IMR-90 (cell line): ENCODE results near the gene MET. TPM values are rescaled to one million over a fixed set of nuclear protein-coding genes. Genes with fewer than 3 reads are reported as not detected.
A peak's percentile ranks its signal among the peaks of the same experiment; 100 is the strongest.

Experiments
- ATAC-seq: fragments of 200-7000 bp; cut with Tn5 transposase; 2 replicates; pipeline ENCODE4 v1.9.1; 2020; ENCODE audit warnings: low read depth, mild to moderate bottlenecking, moderate library complexity
- BruUV-seq: library from RNA; stranded (reverse); fragments of 400-500 nt; replicated peaks from 2 replicates; lab custom pipeline; 2021; lab: Mats Ljungman, UMichigan
- CTCF ChIA-PET: fragments of 300-600 bp; formaldehyde crosslinking; extraction: SDS; loops from one replicate; lab custom pipeline; 2021; ENCODE audit warnings: antibody characterized with exemption; lab: Yijun Ruan, JAX
- POLR2A ChIA-PET: fragments of 300-600 bp; sonication (Branson Sonifier 250); formaldehyde crosslinking; loops from one replicate; lab custom pipeline; 2022; ENCODE audit warnings: antibody characterized with exemption; ENCODE audit not compliant: unreplicated experiment; lab: Charles Lee
- DNase-seq: peaks from one replicate; pipeline ENCODE4 v3.0.0; 2013
- H2AFZ ChIP-seq: replicated peaks from 2 replicates; pipeline ENCODE3; 2013; ENCODE audit warnings: low read length, mild to moderate bottlenecking; ENCODE audit not compliant: poor library complexity
- H2AK5ac ChIP-seq: 2 replicates; pipeline ENCODE4 v1.6.1; 2013; ENCODE audit warnings: low read depth, low read length, inconsistent platforms
- H2AK9ac ChIP-seq: replicated peaks from 2 replicates; pipeline ENCODE3; 2013; ENCODE audit warnings: mild to moderate bottlenecking, low read depth, low read length, moderate library complexity; ENCODE audit not compliant: poor library complexity
- H2BK120ac ChIP-seq: 2 replicates; pipeline ENCODE4 v1.6.1; 2013; ENCODE audit warnings: low read depth, low read length, inconsistent platforms
- H2BK15ac ChIP-seq: 3 replicates; pipeline ENCODE4 v1.6.1; 2013; ENCODE audit warnings: low read depth, low read length, inconsistent platforms
- H2BK20ac ChIP-seq: 2 replicates; pipeline ENCODE4 v1.6.1; 2013; ENCODE audit warnings: low read depth, mild to moderate bottlenecking, inconsistent platforms, low read length, moderate library complexity
- H2BK5ac ChIP-seq: 2 replicates; pipeline ENCODE4 v1.6.1; 2013; ENCODE audit warnings: mild to moderate bottlenecking, low read depth, low read length, inconsistent platforms; ENCODE audit not compliant: poor library complexity, severe bottlenecking
- H3K14ac ChIP-seq: replicated peaks from 2 replicates; pipeline ENCODE4 v1.6.1; 2013; ENCODE audit warnings: low read depth, low read length, inconsistent platforms
- H3K18ac ChIP-seq: 2 replicates; pipeline ENCODE4 v1.6.1; 2013; ENCODE audit warnings: low read depth, low read length, control low read depth
- H3K23ac ChIP-seq: 2 replicates; pipeline ENCODE4 v1.6.1; 2013; ENCODE audit warnings: low read depth, low read length, inconsistent platforms
- H3K27ac ChIP-seq: 2 replicates; pipeline ENCODE4 v1.5.1; 2013; ENCODE audit warnings: mild to moderate bottlenecking, control low read depth, low read length; ENCODE audit not compliant: insufficient read depth
- H3K27me3 ChIP-seq: 2 replicates; pipeline ENCODE4 v1.6.1; 2013; ENCODE audit warnings: low read length; ENCODE audit not compliant: control insufficient read depth, insufficient read depth
- H3K36me3 ChIP-seq: 2 replicates; pipeline ENCODE4 v1.6.1; 2013; ENCODE audit warnings: low read length, mixed read lengths; ENCODE audit not compliant: control insufficient read depth, insufficient read depth
- H3K4ac ChIP-seq: 2 replicates; pipeline ENCODE4 v1.6.1; 2013; ENCODE audit warnings: low read depth, low read length, inconsistent platforms
- H3K4me1 ChIP-seq: 2 replicates; pipeline ENCODE4 v1.6.1; 2013; ENCODE audit warnings: low read length, mixed read lengths; ENCODE audit not compliant: control insufficient read depth, insufficient read depth
- H3K4me2 ChIP-seq: 2 replicates; pipeline ENCODE4 v1.6.1; 2013; ENCODE audit warnings: low read depth, mild to moderate bottlenecking, control low read depth, low read length, moderate library complexity
- H3K4me3 ChIP-seq: 2 replicates; pipeline ENCODE4 v1.5.1; 2013; ENCODE audit warnings: low read depth, mild to moderate bottlenecking, control low read depth, low read length, moderate library complexity; ENCODE audit not compliant: insufficient read depth
- H3K56ac ChIP-seq: 2 replicates; pipeline ENCODE4 v1.6.1; 2013; ENCODE audit warnings: low read length, inconsistent platforms; ENCODE audit not compliant: insufficient read depth; ENCODE audit errors: extremely low read depth
- H3K79me1 ChIP-seq, 2 experiments: 2 replicates each; pipeline ENCODE4 v1.6.1; 2013; ENCODE audit warnings: low read length in 2 of 2, inconsistent platforms in 1 of 2, low read depth in 1 of 2
- H3K9ac ChIP-seq: 2 replicates; pipeline ENCODE4 v1.6.1; 2013; ENCODE audit warnings: low read depth, low read length, control low read depth
- H3K9me1 ChIP-seq: 2 replicates; pipeline ENCODE4 v1.6.1; 2013; ENCODE audit warnings: low read length, inconsistent platforms; ENCODE audit not compliant: insufficient read depth
- H3K9me3 ChIP-seq: 2 replicates; pipeline ENCODE4 v1.6.1; 2013; ENCODE audit warnings: low read length; ENCODE audit not compliant: control insufficient read depth, insufficient read depth
- H4K20me1 ChIP-seq: 2 replicates; pipeline ENCODE4 v1.6.1; 2013; ENCODE audit warnings: low read length, inconsistent platforms; ENCODE audit not compliant: insufficient read depth
- H4K5ac ChIP-seq: 2 replicates; pipeline ENCODE4 v1.6.1; 2013; ENCODE audit warnings: mild to moderate bottlenecking, low read depth, low read length, control low read depth
- H4K8ac ChIP-seq, 2 experiments: 2 replicates each; pipeline ENCODE4 v1.6.1; 2013; ENCODE audit warnings: low read depth in 2 of 2, low read length in 2 of 2, control low read depth in 1 of 2, inconsistent platforms in 1 of 2
- H4K91ac ChIP-seq: 2 replicates; pipeline ENCODE4 v1.6.1; 2013; ENCODE audit warnings: low read depth, low read length, inconsistent platforms; ENCODE audit not compliant: insufficient read depth
- CEBPB ChIP-seq: IDR thresholded peaks from 2 replicates; pipeline ENCODE4 v1.6.1; 2012; ENCODE audit warnings: low read depth, low read length, improper control_type of control experiment
- CTCF ChIP-seq: conservative IDR thresholded peaks from 2 replicates; pipeline ENCODE4 v1.5.1; 2012; ENCODE audit warnings: mild to moderate bottlenecking, low read depth, low read length, improper control_type of control experiment
- dilution Hi-C: fragments of 300-500 bp; cut with HindIII; formaldehyde crosslinking; loops from one replicate; pipeline ENCODE4 v1.14.3; 2018; ENCODE audit warnings: low sequenced_read_pairs; ENCODE audit not compliant: unreplicated experiment
- in situ Hi-C: fragments of 300-500 bp; cut with MboI; formaldehyde crosslinking; loops from 3 replicates; pipeline ENCODE4 v1.14.3; 2019; ENCODE audit warnings: low sequenced_read_pairs, inconsistent platforms, mixed read lengths
- intact Hi-C: fragments of 100-400 bp; cut with micrococcal nuclease; formaldehyde crosslinking; loops from 2 replicates; pipeline ENCODE4 v1.10.0; 2022
- polyA plus RNA-seq, 3 experiments: library from polyadenylated mRNA; depleted of rRNA; stranded (reverse); fragments of >200 nt; gene quantifications; 2 replicates each; pipeline ENCODE4 v1.2.3, GENCODE V29; 2012; ENCODE audit warnings: low replicate concordance in 1 of 3
- total RNA-seq: library from RNA; depleted of rRNA; stranded (reverse); fragments of >200 nt; gene quantifications from 2 replicates; pipeline ENCODE4 v1.2.3, GENCODE V29; 2012
- TF ChIP-seq, protein P1 (sequence below): fragments of 150-350 bp; IDR thresholded peaks from 2 replicates; pipeline ENCODE4 v1.6.1; 2017; ENCODE audit warnings: mild to moderate bottlenecking, antibody characterized with exemption, low read length, low read depth

Gene MET
- total and polyA plus RNA-seq, 2 of the 4 experiments (the other 2 are of a cell fraction), result 15.0 to 84.6 TPM

- Histone ChIP-seq H2BK20ac (no peak overlapping the region), H2AFZ (no peak overlapping the region), H3K9me1 (peaks cover 9% of the 10 kb centered on the region), H2BK5ac (no peak overlapping the region), H2AK9ac (no peak overlapping the region), H3K4me1 (peaks cover 6% of the 10 kb centered on the region), H3K14ac (no peak overlapping the region), H2AK5ac (no peak overlapping the region; the same call in 1 of the 2 replicates), H2BK120ac (0 out of 2 replicates have a peak overlapping the region, but pooled peaks have one; percentile 5), H3K56ac (no peak overlapping the region), H4K20me1 (no peaks in the 10 kb centered on the region), H4K8ac (0 out of 4 replicates have a peak overlapping the region, but pooled peaks of 1 of the 2 experiments have one; percentile 18), H4K91ac (no peak overlapping the region), H3K36me3 (no peaks in the 10 kb centered on the region), H2BK15ac (0 out of 3 replicates have a peak overlapping the region, but pooled peaks have one; percentile 43), H3K4me2 (no peak overlapping the region), H3K23ac (no peak overlapping the region), H3K27me3 (no peaks in the 10 kb centered on the region), H3K9ac (no peak overlapping the region), H3K18ac (no peak overlapping the region), H4K5ac (no peak overlapping the region), H3K27ac (no peak overlapping the region), H3K79me1 (peaks cover 6 to 20% of the 10 kb centered on the region in 2 experiments; a peak in 3 of 4 replicates), H3K9me3 (no peaks in the 10 kb centered on the region), H3K4me3 (no peak overlapping the region), H3K4ac (0 out of 2 replicates have a peak overlapping the region, but pooled peaks have one; percentile 34)
- TF ChIP-seq, protein P1, sequence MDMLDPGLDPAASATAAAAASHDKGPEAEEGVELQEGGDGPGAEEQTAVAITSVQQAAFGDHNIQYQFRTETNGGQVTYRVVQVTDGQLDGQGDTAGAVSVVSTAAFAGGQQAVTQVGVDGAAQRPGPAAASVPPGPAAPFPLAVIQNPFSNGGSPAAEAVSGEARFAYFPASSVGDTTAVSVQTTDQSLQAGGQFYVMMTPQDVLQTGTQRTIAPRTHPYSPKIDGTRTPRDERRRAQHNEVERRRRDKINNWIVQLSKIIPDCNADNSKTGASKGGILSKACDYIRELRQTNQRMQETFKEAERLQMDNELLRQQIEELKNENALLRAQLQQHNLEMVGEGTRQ, result no peak
- TF ChIP-seq CEBPB, result no peak
- 0 out of 2 replicates have a peak, but pooled peaks have one; percentile 21 for TF ChIP-seq CTCF
- ChIA-PET CTCF (interaction anchor here (0.6 kb wide), 1 partner anchor 108 kb away, joined by 4 read pairs; no protein-coding TSS in a partner anchor), POLR2A (no interaction called here)
- dilution Hi-C loops (no loop called here), in situ Hi-C loops (no loop called here), intact Hi-C loops (loop anchor here (5.0 kb wide), 1 partner anchor 43 kb away; the partner anchor contains the start of gene MET)
- ATAC-seq, result no peak
- no TSS peak for BruUV-seq
- peak; percentile 19 for DNase-seq
Observed at GRCh38 chr7:116715077-116715476, 43.1 kb downstream of the MET start.
